Upper lobe of left lung (tissue), 6 donors: Measurements from ENCODE around the gene EGLN1. TPM values are rescaled to one million over a fixed set of nuclear protein-coding genes. Genes with fewer than 3 reads are reported as not detected.

Source experiments
- ATAC-seq, 2 donors: fragments of 200-7000 bp; cut with Tn5 transposase; one replicate each; pipeline ENCODE4 v1.9.1; 2022; ENCODE audit warnings: mild to moderate bottlenecking in 2 of 2, moderate library complexity in 2 of 2; ENCODE audit not compliant: low FRiP score in 2 of 2
- DNase-seq, 2 donors: peaks; one replicate each; pipeline ENCODE4 v3.0.0-alpha.2; 2019 to 2020
- H3K27ac ChIP-seq, 4 donors: fragments of 200-600 bp; sonication (generic); one replicate each; pipeline ENCODE4 v1.5.1; 2016 to 2019
- H3K27me3 ChIP-seq, 4 donors: fragments of 200-600 bp; sonication (generic); one replicate each; pipeline ENCODE4 v1.5.1; 2017 to 2019
- H3K36me3 ChIP-seq, 4 donors: fragments of 200-600 bp; sonication (generic); one replicate each; pipeline ENCODE4 v1.5.1; 2016 to 2019
- H3K4me1 ChIP-seq, 4 donors: fragments of 200-600 bp; sonication (generic); one replicate each; pipeline ENCODE4 v1.5.1; 2018 to 2019
- H3K4me3 ChIP-seq, 4 donors: fragments of 200-600 bp; sonication (generic); one replicate each; pipeline ENCODE4 v1.5.1; 2017 to 2019; ENCODE audit warnings: mild to moderate bottlenecking in 2 of 4, moderate library complexity in 1 of 4
- H3K9me3 ChIP-seq, 4 donors: fragments of 200-600 bp; sonication (generic); one replicate each; pipeline ENCODE4 v1.5.1; 2018 to 2019
- EP300 ChIP-seq, 4 donors: sonication (generic); formaldehyde crosslinking; IDR thresholded peaks; one replicate each; pipeline ENCODE4 v1.5.1; 2017; ENCODE audit warnings: antibody characterized with exemption in 4 of 4, control low read depth in 2 of 4
- POLR2A ChIP-seq, 4 donors: fragments of 450-650 bp; IDR thresholded peaks; one replicate each; pipeline ENCODE4 v1.5.1; 2016 to 2017; ENCODE audit warnings: antibody characterized with exemption in 4 of 4, mild to moderate bottlenecking in 2 of 4
- POLR2AphosphoS5 ChIP-seq, 2 donors: sonication (generic); formaldehyde crosslinking; IDR thresholded peaks; one replicate each; pipeline ENCODE4 v1.5.1; 2017; ENCODE audit warnings: antibody characterized with exemption in 2 of 2
- WGBS, 2 donors: methylation state at CpG; one replicate each; pipeline ENCODE4 v1.1.5; 2017 to 2018; 5-methylcytosine and 5-hydroxymethylcytosine counted together
- total RNA-seq, 6 donors: library from RNA; depleted of rRNA in 4 of 6; stranded (reverse); fragments of >200 nt in 4 of 6; gene quantifications; one replicate each; pipeline versions ENCODE4 v1.1.0 to v1.2.1, GENCODE V29; 2016 to 2021
- TF ChIP-seq, protein P1 (sequence below), 6 experiments: fragments of 450-650 bp in 4 of 6; fragments of 200-600 bp in 2 of 6; sonication (generic) in 2 of 6; IDR thresholded peaks; one replicate each; pipeline ENCODE4 v1.5.1; 2016 to 2019; ENCODE audit warnings: antibody characterized with exemption in 6 of 6
- donor health status: DM: no; HTN: no; CAD: no; lungs with moderate emphysema.
- donor health status: DM: no; HTN: yes; CAD: no; lungs with severe emphysema.

EGLN1 gene
- total RNA-seq, 6 donors from 2014 or later: 19.9 to 30.4 (median 22.8) TPM

DNA sequence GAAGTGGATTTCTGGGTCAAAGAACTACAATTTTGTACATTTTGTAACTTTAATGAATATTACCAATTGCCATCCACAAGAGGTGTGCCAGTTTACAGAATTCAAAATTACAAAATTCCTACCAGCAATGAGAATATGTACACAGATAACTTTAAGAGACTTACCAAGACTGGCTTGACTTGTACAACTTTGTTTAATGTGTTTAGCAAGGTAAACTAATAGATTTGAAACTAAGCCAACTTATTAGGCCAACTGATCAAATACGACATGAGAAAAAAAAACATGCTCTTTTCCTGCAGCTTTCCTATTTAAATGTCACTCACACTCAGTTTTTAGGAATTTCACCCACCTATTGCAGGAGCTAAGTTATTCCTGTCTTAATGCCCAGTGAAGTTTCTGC lies 95.8 kb downstream of the EGLN1 start:
- H3K4me1 ChIP-seq: no peaks in the 10 kb centered on the region
- WGBS, 2 donors: 65 to 68% methylated on average over 1 of the region's 1 CpG
- no peak overlapping the region for H3K4me3 ChIP-seq
- TF ChIP-seq EP300 (IDR thresholded peaks at IDR 0.05) (no peak), POLR2AphosphoS5 (IDR thresholded peaks at IDR 0.05) (no peak), POLR2A (IDR thresholded peaks at IDR 0.05) (no peak)
- TF ChIP-seq, protein P1, sequence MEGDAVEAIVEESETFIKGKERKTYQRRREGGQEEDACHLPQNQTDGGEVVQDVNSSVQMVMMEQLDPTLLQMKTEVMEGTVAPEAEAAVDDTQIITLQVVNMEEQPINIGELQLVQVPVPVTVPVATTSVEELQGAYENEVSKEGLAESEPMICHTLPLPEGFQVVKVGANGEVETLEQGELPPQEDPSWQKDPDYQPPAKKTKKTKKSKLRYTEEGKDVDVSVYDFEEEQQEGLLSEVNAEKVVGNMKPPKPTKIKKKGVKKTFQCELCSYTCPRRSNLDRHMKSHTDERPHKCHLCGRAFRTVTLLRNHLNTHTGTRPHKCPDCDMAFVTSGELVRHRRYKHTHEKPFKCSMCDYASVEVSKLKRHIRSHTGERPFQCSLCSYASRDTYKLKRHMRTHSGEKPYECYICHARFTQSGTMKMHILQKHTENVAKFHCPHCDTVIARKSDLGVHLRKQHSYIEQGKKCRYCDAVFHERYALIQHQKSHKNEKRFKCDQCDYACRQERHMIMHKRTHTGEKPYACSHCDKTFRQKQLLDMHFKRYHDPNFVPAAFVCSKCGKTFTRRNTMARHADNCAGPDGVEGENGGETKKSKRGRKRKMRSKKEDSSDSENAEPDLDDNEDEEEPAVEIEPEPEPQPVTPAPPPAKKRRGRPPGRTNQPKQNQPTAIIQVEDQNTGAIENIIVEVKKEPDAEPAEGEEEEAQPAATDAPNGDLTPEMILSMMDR (IDR thresholded peaks at IDR 0.05): no peak
- no peak overlapping the region for H3K27ac ChIP-seq
- H3K36me3 ChIP-seq: no peaks in the 10 kb centered on the region
- ATAC-seq: no peak
- no peaks in the 10 kb centered on the region for H3K27me3 ChIP-seq
- H3K9me3 ChIP-seq: no peaks in the 10 kb centered on the region
- DNase-seq: no peak

DNA sequence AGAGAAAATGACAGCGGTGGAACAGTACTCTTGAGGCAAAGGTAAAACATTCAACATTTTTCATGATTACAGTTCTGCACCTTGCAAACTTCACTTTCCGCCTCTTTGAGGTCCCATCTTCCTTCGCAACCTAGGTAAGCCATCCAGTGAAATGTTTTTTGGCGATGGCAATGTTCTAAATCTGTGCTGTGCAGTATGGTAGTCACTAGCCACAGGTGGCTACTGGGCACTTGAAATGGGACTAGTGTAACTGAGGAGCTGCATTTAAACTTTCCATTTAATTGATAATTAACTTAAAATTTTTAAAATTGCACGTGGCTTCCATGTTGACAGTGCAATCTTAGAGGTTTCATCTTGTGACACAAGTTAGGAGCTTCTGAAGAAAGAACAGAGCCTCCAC lies 97.4 kb downstream of the EGLN1 start:
- Histone ChIP-seq H3K4me1 (no peaks in the 10 kb centered on the region), H3K36me3 (no peaks in the 10 kb centered on the region), H3K27ac (no peak overlapping the region), H3K4me3 (no peak overlapping the region), H3K9me3 (no peaks in the 10 kb centered on the region), H3K27me3 (no peaks in the 10 kb centered on the region)
- no peak for ATAC-seq
- 85 to 89% methylated on average over 5 of the region's 5 CpGs for WGBS, 2 donors
- no peak for DNase-seq
- TF ChIP-seq POLR2A (IDR thresholded peaks at IDR 0.05): no peak
- no peak for TF ChIP-seq POLR2AphosphoS5 (IDR thresholded peaks at IDR 0.05)

DNA sequence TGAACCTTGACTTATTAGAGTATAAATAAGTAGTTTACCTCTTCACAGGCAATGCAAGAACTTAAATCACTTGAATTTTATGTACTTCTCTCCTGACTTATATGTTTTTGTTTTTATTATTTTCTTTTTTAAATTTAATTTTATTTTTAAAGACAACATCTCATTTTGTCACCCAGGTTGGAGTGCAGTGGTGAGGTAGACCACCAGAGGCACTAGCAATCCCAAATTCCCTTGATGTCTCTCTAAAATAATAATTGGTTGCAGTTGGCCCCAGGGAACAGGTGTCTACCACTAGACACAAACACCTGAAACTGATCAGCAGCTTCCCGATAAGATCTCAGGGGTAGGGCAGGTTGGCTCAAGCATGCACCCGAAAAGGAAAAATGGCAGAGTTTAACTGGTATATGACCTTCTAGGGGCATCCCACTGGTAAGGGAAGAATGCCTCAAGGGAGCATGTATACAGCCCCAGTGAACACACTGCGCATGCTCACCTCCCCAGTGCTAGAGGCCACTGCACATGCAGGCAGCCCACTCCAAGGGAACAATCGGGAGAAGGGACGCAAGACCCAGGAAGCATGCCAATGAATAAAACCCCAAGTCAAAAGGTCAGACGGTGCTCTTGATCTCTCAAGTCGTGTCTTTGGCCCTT lies 99.1 kb downstream of the EGLN1 start:
- Histone ChIP-seq H3K4me3 (no peak overlapping the region), H3K27me3 (no peaks in the 10 kb centered on the region), H3K4me1 (no peaks in the 10 kb centered on the region), H3K9me3 (no peaks in the 10 kb centered on the region), H3K27ac (no peak overlapping the region), H3K36me3 (no peaks in the 10 kb centered on the region)
- 66 to 72% methylated on average over 7 of the region's 7 CpGs for WGBS, 2 donors
- TF ChIP-seq EP300 (IDR thresholded peaks at IDR 0.05) (no peak), POLR2A (IDR thresholded peaks at IDR 0.05) (no peak)
- ATAC-seq (no peak), DNase-seq (no peak)

DNA sequence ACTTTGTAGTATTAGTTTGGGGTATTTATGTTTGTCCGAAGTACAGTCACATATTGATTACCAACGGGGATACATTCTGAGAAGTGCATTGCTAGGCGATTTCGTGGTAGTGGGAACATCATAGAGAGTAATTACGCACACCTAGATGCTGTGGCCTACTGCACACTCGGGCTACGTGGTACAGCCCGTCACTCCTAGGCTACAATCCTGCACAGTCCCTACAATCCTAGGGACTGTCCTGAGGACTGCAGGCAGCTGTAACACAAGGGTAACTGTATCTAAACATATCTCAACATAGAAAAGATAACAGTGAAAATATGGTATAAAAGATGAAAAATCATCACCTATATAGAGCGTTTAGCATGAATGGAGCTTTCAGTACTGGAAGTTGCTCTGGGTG lies 103.0 kb downstream of the EGLN1 start:
- DNase-seq (no peak), ATAC-seq (peak in 1 of 2 donors; percentile 51)
- WGBS, 2 donors: 90 to 91% methylated on average over 9 of the region's 9 CpGs
- no peaks in the 10 kb centered on the region for H3K4me1 ChIP-seq
- no peak overlapping the region for H3K27ac ChIP-seq
- H3K36me3 ChIP-seq: no peaks in the 10 kb centered on the region
- H3K27me3 ChIP-seq: no peaks in the 10 kb centered on the region
- TF ChIP-seq, protein P1 (IDR thresholded peaks at IDR 0.05): no peak
- TF ChIP-seq POLR2AphosphoS5 (IDR thresholded peaks at IDR 0.05) (no peak), POLR2A (IDR thresholded peaks at IDR 0.05) (no peak), EP300 (IDR thresholded peaks at IDR 0.05) (no peak)
- H3K9me3 ChIP-seq: no peaks in the 10 kb centered on the region
- H3K4me3 ChIP-seq: no peak overlapping the region

DNA sequence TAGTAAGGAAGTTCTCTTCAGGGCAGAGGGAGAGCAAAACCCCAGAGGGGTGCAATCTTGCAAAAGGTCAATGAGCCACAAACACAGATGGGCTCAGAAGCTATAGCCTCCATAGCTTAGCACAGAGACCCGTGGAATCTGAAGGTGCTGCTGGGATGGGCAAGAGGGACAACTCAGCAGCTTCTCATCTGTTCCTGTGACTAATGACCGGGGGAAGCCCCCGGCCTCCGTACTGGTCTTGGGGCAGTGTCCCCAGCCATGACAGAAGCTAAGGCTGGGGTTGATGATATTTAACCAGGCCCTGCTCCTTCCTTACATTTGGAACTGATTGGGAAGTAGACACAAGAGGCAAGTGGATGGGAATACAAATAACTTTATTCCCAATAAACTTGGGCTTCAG lies 103.5 kb downstream of the EGLN1 start:
- Histone ChIP-seq H3K4me1 (no peaks in the 10 kb centered on the region), H3K36me3 (no peaks in the 10 kb centered on the region), H3K9me3 (no peaks in the 10 kb centered on the region), H3K27ac (no peak overlapping the region), H3K4me3 (no peak overlapping the region), H3K27me3 (no peaks in the 10 kb centered on the region)
- no peak for ATAC-seq
- no peak for DNase-seq
- 83% methylated on average over 1 to 4 of the region's 4 CpGs for WGBS, 2 donors
- no peak for TF ChIP-seq POLR2A (IDR thresholded peaks at IDR 0.05)
- TF ChIP-seq, protein P1 (IDR thresholded peaks at IDR 0.05): no peak
- TF ChIP-seq POLR2AphosphoS5 (IDR thresholded peaks at IDR 0.05): no peak
- no peak for TF ChIP-seq EP300 (IDR thresholded peaks at IDR 0.05)

DNA sequence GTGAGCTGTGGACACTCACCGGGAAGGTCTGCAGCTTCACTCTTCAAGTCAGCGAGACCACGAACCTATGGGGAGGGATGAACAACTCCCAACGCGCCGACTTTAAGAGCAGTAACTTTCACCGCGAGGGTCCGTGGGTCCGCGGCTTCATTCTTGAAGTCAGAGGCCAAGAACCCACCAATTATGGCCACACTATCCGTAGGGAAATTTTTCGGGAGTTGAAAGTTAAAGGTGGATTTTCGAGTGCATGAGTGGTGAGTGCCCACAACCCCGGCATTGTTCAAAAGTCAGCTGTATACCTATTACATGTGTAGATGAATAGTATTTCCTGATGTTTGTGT lies 104.1 kb downstream of the EGLN1 start:
- no peaks in the 10 kb centered on the region for H3K36me3 ChIP-seq
- no peak for TF ChIP-seq POLR2AphosphoS5 (IDR thresholded peaks at IDR 0.05)
- no peak for TF ChIP-seq EP300 (IDR thresholded peaks at IDR 0.05)
- TF ChIP-seq POLR2A (IDR thresholded peaks at IDR 0.05): no peak
- TF ChIP-seq, protein P1 (IDR thresholded peaks at IDR 0.05): no peak
- H3K9me3 ChIP-seq: no peaks in the 10 kb centered on the region
- DNase-seq: no peak
- H3K27me3 ChIP-seq: no peaks in the 10 kb centered on the region
- no peak overlapping the region for H3K4me3 ChIP-seq
- ATAC-seq: no peak
- H3K4me1 ChIP-seq: no peaks in the 10 kb centered on the region
- no peak overlapping the region for H3K27ac ChIP-seq
- WGBS, 2 donors: 92 to 96% methylated on average over 15 of the region's 15 CpGs
